Limb (tissue), 2 donors: ENCODE measurements around the gene ZNF804A.
"Not testable (repeated sequence)": the region's sequence is repeated elsewhere in the genome, so short reads cannot be mapped to it uniquely, and the experiment has no call there.

Experiments used
- DNase-seq, 2 donors: peaks; one replicate each; pipeline ENCODE4 v3.0.0-alpha.2; 2016; ENCODE audit errors: extremely low spot score in 2 of 2

Gene ZNF804A

DNA sequence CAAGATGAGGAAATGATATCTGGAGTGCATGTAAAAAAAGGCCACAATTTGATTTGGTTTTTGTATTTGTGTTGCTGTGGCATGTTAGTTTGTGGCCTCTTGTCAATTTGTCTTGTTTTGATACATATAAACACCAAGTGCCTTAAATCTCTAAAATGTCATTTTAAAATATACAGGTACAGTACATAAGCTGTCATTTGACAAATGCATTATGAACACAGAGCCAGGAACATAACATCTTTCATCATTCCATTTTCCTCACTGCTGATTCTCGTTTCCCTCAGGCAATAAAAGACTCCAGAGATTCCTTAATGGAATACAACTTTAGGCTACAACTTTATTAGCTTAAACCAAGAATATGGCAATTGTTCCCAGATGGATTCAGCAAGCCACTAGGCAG is 217.5 kb downstream of the ZNF804A start:
- DNase-seq = no peak

DNA sequence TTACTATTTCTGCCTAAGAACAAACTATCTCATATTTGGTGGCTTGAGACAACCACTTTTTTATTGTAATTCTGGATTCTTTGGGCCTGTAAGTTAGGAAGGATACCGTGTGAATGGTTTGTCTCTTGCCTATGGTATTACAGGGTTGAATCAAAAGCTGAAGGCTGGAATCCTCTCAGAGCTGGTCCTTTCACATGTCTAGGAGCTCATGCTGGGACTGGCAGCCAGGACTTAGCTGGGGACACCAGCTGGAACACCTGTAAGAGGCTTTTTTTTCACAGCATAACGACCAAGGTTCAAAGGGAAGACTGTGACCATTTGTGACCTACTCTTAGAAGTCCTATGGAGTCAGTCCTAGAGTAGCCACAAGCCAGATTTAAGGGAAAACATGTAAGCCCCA is 226.3 kb downstream of the ZNF804A start:
- no peak for DNase-seq

GRCh38 chr2:184830531-184830930 is 232.2 kb downstream of the ZNF804A start:
- no peak for DNase-seq

GRCh38 chr2:184834699-184835397 is 236.5 kb downstream of the ZNF804A start:
- no peak for DNase-seq

GRCh38 chr2:184835398-184835715 is 237.0 kb downstream of the ZNF804A start:
- DNase-seq = no peak

DNA sequence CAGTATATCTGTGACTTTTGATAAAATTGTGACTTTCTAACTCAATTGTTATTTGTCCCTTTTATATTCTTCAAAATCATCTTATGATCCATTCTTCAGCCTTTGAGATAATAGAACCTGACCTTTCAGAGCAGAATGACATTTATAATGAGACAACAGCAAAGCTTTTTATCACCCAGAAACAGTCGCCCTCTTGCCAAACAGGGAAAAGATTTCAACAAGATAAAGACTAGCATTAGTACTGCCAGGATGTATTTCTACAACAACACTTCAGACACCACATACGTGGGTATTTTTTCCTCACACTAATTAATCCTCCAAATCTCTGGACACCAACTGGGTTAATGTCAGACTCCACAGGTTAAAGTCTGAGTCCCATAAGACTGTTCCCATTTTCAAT is 249.0 kb downstream of the ZNF804A start:
- no peak for DNase-seq

DNA sequence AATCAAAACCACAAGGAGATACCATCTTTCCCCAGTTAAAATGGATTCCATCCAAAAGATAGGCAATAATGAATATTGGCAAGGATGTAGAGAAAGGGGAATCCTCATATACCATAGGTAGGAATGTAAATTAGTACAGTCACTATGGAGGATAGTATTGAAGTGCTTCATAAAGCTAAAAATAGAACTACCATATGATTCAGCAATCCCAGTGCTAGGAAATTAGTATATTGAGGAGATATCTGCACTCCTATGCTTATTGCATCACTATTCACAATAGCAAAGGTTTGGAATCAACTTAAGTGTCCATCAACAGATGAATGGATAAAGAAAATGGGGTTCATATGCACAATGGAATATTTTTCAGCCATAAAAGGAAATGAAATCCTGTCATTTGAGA is 251.2 kb downstream of the ZNF804A start:
- no peak for DNase-seq

GRCh38 chr2:184851576-184851975 is 253.2 kb downstream of the ZNF804A start:
- DNase-seq = no peak

DNA sequence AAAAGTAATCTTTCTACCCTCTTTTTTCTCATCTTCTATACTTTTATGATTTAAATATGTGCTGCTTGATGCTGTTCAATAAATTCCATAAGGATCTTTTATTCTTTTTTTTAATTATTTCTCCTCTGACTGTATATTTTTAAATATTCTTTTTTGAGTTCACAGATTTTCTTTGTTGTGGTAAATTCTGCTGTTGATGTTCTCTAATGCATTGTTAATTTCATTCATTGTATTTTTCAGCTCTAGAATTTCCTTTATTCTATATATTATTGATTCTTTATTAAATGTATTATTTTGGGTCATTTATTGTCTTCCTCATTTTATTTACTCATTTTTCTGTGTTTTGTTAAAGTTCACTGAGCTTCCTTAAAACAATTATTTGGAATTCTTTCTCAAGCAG is 260.9 kb downstream of the ZNF804A start:
- DNase-seq = no peak

DNA sequence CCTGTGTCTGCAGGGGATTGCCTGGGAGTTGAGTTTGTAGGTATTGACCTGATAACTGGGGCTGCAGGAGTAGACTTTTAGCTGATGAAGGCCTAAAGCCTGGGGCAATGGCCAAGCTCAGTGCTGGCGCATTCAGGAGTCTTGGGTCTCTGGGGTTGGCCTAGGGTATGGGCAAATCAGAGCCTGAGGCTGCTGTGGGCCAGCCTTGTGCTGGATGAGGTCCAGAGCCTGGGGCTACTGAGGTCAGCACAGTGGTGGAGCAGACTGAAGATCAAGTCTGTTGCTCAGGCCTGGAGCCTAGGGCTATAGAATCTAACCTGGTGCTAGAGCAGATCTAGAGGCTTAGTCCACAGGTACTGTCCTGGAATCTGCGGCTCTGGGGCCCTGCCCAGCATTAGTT is 262.4 kb downstream of the ZNF804A start:
- no peak for DNase-seq

DNA sequence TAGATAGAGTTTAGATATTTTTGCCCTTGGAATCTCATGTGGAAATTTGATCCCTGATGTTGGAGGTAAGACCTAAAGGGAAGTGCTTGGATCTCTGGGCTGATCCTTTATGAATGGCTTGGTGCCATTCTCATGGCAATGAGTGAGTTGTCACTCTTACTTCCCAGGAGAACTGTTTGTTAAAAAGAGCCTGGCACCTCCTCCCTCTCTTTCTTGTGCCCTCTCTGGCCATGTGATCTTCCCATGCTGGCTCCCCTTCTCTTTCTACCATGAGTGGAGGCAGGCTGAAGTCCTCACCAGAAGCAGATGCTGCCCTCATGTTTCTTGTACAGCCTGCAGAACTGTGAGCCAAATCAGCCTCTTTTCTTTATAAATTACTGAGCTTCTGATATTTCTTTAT is 276.9 kb downstream of the ZNF804A start:
- DNase-seq = no peak

DNA sequence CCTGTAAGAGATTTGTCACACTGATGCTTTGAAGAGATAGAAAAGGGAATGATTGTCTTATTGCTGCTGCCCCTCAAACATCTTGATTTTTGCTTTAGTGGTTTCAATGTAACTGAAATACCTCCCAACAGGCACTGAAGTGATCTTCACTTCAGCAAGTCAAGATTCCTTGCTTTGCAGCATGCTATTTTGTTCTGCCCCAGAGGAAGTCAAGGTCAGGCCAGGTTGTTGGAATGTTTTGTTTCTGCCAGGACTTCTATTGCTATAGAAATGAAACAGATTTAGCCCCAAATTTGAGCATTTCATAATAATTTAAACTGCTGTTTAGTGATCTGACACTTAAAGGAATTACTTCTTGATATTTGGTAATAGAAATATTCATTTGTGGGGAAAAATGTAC is 277.6 kb downstream of the ZNF804A start:
- no peak for DNase-seq

- DNase-seq = no peak
Measured at GRCh38 chr2:184877909-184878308, 279.6 kb downstream of the ZNF804A start.

GRCh38 chr2:184879671-184880070 is 281.3 kb downstream of the ZNF804A start:
- no peak for DNase-seq

- DNase-seq = not testable (repeated sequence)
Measured at GRCh38 chr2:184886585-184886984, 288.3 kb downstream of the ZNF804A start.

DNA sequence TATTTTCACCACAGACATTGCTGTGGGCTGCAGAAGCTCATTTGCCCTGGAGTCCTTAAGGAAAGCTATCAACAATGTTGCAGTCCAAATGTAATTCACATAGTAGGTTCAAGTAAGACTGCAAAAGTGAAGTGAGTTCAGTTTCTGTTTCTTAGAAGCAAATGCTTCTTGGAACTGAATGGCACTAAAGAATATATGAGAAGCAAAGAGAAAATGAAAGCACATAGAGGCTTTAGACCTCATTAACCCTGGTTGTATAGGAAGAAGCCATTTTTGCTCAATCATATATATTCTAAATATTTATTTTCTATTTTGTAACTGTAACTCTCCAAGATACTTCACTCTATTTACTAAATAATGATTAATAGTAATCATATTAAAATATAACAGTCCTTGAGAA is 292.0 kb downstream of the ZNF804A start:
- no peak for DNase-seq

- DNase-seq = no peak
Measured at GRCh38 chr2:184904991-184905390, 306.7 kb downstream of the ZNF804A start.

GRCh38 chr2:184906160-184906559 is 307.8 kb downstream of the ZNF804A start:
- no peak for DNase-seq

- DNase-seq = no peak
Measured at GRCh38 chr2:184906709-184907108, 308.4 kb downstream of the ZNF804A start.

GRCh38 chr2:184908966-184909365 is 310.6 kb downstream of the ZNF804A start:
- DNase-seq = no peak

- no peak for DNase-seq
Measured at GRCh38 chr2:184920451-184920965, 322.2 kb downstream of the ZNF804A start.

GRCh38 chr2:184921676-184922075 is 323.3 kb downstream of the ZNF804A start:
- no peak for DNase-seq

- no peak for DNase-seq
Measured at GRCh38 chr2:184923751-184924150, 325.4 kb downstream of the ZNF804A start.

- DNase-seq = no peak
Measured at GRCh38 chr2:184927040-184927439, 328.7 kb downstream of the ZNF804A start.
